Activated gamma-delta T cell treated with anti-CD3 and anti-CD28 coated beads, Interleukin-2, amount 50 U/mL, for 16 hours (primary cell): ENCODE data around the gene RFTN1.

Experiments
- DNase-seq: peaks from one replicate; pipeline ENCODE4 v3.0.0-alpha.2; 2020; ENCODE audit warnings: low read depth

The RFTN1 gene

DNA sequence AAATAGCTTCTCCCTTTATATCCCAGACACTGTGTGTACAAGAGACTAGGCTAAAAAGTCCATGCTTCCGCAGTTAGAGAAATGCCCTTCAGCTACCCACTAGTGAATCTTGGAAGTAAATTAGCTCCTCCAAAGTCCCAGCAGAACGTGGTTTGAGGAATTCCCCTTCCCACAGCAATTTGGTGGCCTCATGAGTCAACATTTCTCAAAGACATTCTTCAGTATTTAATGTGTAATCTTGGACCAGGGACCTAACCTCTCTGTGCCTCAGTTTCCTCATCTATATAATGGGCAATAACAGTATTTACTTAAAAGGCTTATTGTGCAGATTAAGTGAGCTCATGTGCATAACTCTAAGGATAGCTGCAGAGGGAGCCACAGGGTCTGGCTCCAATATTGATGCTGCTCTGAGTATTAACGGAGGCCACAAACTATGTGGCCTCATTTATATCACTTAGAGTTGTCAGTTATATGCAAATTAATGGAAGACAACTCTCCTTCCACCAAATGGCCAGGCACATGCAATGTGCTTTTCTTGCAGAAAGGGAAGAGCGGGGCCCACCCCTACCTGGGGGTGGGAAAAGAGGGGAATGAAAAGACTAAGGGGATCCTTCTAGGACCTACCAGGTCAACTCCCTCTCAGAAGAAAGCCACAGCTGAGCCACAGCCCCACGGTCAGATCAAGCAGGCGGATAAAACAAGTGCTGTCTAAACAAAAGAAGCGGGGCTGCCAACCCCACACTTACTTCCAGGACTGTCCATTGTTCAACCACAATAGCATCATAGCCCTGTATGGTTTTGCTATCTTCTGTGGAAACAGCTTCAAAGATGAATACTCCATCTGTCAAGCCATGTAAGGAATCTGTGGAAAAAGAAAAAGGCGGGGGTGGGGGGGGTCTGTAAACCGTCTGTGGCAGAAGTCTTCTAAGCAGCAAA lies 156.0 kb downstream of the RFTN1 start:
- no peak for DNase-seq

DNA sequence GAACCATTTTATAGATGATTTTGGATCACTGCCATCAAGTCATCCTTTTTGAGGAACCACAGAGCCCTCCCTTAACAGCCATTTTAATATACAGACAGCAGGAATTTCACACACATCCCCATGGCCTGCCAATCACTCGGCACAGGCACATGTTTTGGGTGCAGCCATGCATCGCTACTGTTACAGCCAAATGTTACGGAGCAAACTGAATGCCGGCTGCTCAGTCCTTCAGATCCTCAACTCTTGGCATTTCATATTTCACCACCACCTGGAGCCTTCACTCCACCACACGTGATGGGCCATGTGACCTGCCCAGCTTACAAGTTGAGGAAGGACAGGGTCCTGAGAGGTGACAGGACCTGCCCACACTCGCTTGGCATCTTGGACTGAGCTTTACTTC lies 157.7 kb downstream of the RFTN1 start:
- no peak for DNase-seq

DNA sequence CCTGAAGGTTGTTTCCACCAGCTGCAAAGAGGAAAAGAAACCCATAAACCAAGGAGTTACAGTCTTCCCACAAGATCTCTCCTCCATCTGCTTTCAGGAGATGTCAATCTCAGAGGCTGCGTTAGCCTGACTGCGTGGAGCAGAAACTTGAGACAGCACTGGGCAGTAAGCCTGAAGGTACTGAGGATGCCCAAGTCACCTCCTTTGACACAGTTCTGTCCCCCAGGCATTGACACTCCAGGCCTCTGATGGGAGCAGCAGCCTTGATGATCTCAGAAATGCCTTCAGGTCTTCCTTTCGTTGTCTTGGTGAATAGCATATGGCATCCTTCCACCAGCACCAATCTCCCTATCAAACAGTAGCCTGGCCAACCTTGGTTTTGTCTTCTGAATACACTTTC lies 159.2 kb downstream of the RFTN1 start:
- DNase-seq, result no peak

- DNase-seq, result no peak
These were observed 161.1 kb downstream of the RFTN1 start for GRCh38 chr3:16352428-16352827.

- no peak for DNase-seq
These were observed 162.7 kb downstream of the RFTN1 start for GRCh38 chr3:16350597-16351318.

- no peak for DNase-seq
These were observed 163.4 kb downstream of the RFTN1 start for GRCh38 chr3:16349986-16350596.

DNA sequence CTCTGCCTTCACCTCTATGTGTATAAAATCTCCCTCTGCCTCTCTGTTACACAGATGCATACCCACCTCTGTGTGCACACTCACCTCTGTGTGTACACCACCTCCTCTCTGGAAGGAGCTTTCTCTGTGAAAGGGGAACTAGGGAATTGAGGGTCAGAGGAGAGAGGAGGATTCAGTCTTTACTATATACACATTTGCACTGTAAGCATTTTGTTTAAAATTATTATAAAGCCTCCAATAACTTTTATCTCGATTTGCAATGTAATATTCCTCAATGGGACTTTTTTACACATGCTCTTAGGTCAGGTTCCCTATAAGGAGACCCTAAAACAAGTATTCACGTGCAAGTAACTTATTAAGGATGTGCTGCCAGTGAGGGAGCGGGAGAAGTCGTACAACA lies 166.0 kb downstream of the RFTN1 start:
- DNase-seq, result no peak

DNA sequence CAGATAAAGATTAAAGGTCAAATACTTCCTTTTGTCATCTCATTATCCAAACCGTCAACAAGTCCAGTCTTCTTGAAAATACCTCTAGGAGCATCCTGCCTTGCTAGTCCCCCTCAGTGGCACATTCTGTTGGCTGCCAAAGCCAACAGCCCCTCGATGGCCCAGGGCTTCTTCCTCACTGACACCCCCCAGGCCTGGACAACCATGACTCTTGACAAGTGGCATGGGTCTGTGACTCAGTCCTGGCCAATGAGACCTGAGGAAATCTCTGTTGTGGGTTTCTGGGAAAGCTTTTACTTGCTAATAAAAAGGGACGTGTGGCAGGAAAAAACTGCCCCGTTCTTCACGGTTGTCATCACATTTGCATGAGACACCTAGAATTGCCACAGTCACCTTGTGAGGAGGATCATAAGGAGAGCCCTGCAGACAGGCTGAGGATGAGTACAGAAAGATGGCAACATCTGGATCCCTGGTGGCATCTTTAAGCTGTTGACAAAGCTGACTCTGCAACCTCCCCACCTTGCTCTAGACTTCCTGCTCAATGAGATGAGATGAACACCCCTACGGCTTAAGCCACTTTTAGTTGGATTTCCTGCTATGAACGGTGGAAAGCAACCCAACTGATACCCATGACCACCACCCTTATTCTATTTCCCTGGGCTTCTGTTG lies 167.0 kb downstream of the RFTN1 start:
- no peak for DNase-seq

DNA sequence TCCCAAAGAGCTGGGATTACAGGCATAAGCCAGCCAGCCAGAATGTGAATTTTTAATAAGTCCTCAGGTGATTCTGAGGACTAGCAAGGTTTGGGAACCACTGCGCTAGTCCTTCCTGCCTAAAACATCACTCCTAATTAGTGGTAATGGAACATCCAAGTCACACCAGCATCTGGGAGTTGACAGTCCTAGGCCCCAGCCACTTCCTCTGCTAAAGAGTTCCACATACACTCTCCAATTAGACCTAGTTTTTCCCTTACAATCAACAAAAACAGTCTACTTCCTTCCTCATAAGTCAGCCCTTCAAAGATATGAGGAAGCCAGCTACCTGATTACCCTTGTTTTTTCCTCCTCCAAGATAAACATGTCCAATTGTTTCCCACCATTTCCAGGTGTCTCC lies 170.4 kb downstream of the RFTN1 start:
- DNase-seq, result no peak

DNA sequence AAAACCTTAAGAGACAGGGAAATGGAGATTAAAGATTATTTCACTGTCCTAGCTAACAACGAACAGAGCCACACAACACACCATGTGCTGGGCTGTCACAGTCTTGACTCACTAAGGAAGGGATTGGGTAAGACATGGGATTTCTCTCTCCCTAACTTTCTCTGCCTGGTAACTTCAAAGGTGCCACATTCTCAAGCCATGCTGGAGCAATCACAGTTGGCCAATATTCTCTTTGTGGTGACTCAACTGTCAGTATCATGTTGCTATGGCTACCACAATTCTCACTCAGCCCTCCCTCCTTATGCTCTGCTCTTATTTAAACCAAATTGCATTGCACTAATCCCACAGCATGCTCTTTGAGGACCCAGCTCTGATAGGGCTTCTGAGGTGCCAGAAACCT lies 174.5 kb downstream of the RFTN1 start:
- no peak for DNase-seq

DNA sequence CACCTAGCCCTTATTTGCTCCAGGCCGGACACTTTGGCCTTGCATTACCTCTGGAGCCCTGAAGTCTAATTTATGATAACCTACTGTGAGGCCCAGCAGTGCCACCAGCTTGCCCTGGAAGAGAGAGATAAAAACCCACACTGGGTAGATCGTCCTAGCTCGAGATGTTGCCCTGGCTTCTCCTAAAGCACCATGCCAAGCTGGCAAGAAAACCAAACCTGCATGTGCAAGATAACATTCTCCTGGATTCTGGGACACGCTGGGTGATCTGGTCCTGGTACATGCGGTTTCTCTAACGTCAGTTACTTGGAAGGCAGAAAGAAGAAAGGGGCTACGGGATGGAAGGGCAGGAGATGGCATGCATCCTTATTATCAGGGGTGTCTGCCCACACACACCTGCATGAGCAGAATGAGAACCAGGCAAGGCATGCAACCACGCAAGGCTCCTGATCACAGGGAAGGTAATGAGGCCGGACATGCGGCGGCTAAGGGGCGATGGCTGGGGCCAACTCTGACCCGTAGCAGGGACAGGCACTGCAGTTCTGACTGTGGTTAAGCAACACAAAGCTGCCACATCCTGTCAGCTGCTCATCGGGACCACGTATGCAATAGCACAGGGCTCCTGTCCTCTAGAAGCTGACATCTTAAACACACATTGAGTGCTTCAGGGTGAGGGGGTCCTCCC lies 175.5 kb downstream of the RFTN1 start:
- DNase-seq, result peak; percentile 32

- no peak for DNase-seq
These were observed 176.7 kb downstream of the RFTN1 start for GRCh38 chr3:16336825-16337224.

- DNase-seq, result no peak
These were observed 177.5 kb downstream of the RFTN1 start for GRCh38 chr3:16335772-16336645.

DNA sequence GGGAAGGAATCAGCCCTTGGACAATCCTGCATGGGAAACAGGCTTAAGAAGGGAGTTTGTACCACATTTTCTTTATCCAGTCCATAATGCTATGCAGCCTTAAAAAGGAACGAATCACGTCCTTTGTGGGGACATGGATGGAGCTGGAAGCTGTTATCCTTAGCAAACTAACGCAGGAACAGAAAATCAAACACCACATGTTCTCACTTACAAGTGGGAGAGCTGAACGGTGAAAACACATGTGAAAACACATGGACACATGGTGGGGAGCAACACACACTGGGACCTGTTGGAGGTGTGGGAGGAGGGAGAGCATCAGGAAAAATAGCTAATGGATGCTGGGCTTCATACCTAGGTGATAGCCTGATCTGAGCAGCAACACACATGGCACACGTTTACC lies 178.2 kb downstream of the RFTN1 start:
- DNase-seq, result no peak

DNA sequence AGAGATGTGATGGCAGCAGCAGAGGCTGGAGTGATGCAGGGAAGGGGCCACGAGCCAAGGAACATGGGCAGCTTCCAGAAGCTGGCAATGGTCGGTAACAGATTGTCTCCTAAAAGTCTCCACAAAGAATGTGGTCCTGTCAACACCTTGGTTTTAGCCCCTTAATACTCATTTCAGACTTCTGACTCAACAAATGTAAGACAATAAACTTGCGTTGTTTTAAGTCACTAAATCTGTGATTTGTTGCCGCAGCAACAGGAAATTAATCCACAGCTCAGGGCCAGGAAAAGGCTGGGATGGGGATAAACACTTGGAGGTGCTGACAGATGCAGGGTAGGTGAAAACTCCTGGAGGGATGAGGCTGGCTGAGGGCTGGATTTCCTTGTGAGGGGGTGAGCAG lies 178.6 kb downstream of the RFTN1 start:
- DNase-seq, result no peak

- DNase-seq, result no peak
These were observed 180.5 kb downstream of the RFTN1 start for GRCh38 chr3:16332904-16333426.

DNA sequence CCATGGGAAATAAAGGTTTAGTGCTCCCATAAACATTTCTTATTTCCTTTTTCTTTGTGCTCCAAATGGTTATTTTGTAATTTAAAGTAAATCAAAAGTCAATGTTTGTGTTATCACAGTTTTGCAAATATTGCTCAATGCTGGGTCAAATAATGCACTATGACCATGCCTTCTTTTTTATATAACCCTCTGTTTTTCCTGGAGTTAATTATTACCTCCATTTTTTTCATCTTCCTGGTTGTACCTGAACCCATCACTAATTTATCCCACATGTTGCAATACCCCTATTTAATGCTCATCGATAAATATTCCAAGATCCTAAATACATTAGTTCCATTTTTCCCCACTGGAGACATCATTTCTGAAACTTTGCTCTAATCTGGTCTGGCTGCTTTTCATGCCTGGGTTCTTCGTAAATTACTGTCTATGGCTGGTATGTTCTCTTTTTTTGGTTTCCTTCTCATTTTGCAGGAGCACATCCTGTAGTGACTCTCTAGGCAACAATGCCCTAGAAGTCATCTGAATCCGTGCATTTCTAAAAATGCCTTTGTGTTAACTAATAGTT lies 182.1 kb downstream of the RFTN1 start:
- DNase-seq, result no peak

GRCh38 chr3:16330351-16330750 lies 183.1 kb downstream of the RFTN1 start:
- DNase-seq, result no peak

GRCh38 chr3:16329826-16330129 lies 183.7 kb downstream of the RFTN1 start:
- no peak for DNase-seq

DNA sequence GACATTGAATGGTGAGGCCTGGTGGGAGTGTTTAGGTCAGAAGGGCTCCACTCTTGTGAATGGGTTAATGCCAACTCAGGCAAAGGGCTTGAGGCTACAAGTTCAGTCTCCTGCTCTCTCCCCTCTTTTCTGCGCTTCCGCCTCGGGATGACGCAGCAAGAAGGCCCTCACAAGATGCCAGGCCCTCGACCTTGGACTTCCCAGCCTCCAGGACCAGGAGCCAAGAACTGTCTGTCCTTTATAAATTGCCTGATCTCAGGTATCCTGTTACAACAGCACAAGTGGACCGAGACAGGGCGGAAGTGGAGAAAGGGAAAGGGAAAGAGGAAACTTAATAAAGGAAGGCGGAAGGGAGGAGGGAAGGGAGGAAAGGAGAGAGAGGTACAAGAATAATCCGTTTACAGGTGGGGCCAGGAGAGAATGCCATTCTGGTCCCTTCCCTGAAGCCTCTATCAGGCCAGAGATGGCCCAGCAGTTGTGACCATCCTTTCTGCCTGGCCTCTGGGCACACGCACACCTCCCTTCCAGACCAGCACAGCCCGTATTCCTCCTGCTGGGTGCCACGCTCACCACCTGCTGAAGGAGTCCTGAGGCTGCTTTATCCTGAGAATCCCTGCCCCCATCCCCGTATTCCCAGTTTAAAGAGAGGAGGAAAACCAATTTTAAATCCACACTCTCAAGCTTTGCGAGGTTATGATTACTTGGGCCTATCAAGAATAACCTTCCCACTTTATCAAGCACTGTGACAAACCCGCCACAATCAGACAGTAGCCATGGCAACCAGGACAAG lies 184.3 kb downstream of the RFTN1 start:
- no peak for DNase-seq
